ENCODE measurements around the gene DOHH.
"Not testable (repeated sequence)": the region's sequence is repeated elsewhere in the genome, so short reads cannot be mapped to it uniquely, and the experiment has no call there.

Gene DOHH

GRCh38 chr19:3534375-3535234 is 34.1 kb upstream of the DOHH start:
- DNase-seq = peak in 1 of 4 experiments; percentile 26

GRCh38 chr19:3533563-3534216 is 33.2 kb upstream of the DOHH start:
- no peak for DNase-seq

GRCh38 chr19:3533033-3533432 is 32.6 kb upstream of the DOHH start:
- no peak for DNase-seq

GRCh38 chr19:3532154-3532786 is 31.8 kb upstream of the DOHH start:
- no peak for DNase-seq

GRCh38 chr19:3531716-3532115 is 31.2 kb upstream of the DOHH start:
- DNase-seq = no peak

GRCh38 chr19:3530389-3530788 is 29.9 kb upstream of the DOHH start:
- DNase-seq = no peak

- not testable (repeated sequence) for DNase-seq
These were observed 28.8 kb upstream of the DOHH start for GRCh38 chr19:3529299-3529698.

GRCh38 chr19:3528539-3529211 is 28.2 kb upstream of the DOHH start:
- DNase-seq = no peak

GRCh38 chr19:3528080-3528479 is 27.6 kb upstream of the DOHH start:
- DNase-seq = no peak

GRCh38 chr19:3527238-3527910 is 26.9 kb upstream of the DOHH start:
- no peak for DNase-seq

- no peak for DNase-seq
These were observed 26.2 kb upstream of the DOHH start for GRCh38 chr19:3526507-3527237.

- no peak for DNase-seq
These were observed 24.5 kb upstream of the DOHH start for GRCh38 chr19:3524904-3525451.

- DNase-seq = no peak
These were observed 23.8 kb upstream of the DOHH start for GRCh38 chr19:3524078-3524842.

- DNase-seq = no peak
These were observed 23.0 kb upstream of the DOHH start for GRCh38 chr19:3523361-3524077.

- DNase-seq = no peak
These were observed 22.2 kb upstream of the DOHH start for GRCh38 chr19:3522421-3523360.

- no peak for DNase-seq
These were observed 20.6 kb upstream of the DOHH start for GRCh38 chr19:3521104-3521445.

- no peak for DNase-seq
These were observed 20.0 kb upstream of the DOHH start for GRCh38 chr19:3520166-3521103.

- DNase-seq = no peak
These were observed 18.7 kb upstream of the DOHH start for GRCh38 chr19:3519126-3519525.
